ENCODE measurements around the gene ZNF516. TPM values are rescaled to one million over a fixed set of nuclear protein-coding genes. Genes with fewer than 3 reads are reported as not detected.
A peak's percentile ranks its signal among the peaks of the same experiment; 100 is the strongest.

The ZNF516 gene
- polyA plus RNA-seq, 3 donors: 5.0 to 41.9 (median 8.6) TPM

DNA sequence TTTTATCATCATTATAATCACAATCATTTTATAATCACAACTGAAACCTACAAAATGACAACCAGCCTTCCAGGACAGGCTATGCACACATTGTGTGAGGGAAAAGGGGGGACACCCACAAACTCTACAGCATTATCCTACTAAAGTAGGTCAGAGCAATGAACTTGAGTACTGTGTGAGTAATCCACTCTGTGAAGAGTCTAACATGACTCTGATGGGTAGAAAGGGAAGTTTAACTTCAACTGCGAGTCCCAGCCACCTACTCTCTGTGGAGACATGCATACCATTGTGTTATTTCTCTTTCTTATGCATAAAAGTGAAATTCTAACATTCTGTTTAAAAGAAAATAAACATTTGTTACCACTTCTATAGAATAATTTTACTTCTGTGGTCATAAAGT lies 177.9 kb downstream of the ZNF516 start:
- Histone ChIP-seq H4K20me1 (ENCODE audit: insufficient read depth, low read length) (no peaks in the 10 kb centered on the region), H3K9me3 (replicated peaks in 1 of 2; ENCODE audit: control insufficient read depth in 1 of 2, insufficient read depth in 1 of 2, low read length in 2 of 2) (no peaks in the 10 kb centered on the region), H3K4me2 (replicated peaks; ENCODE audit: extremely low read depth, low read length, poor library complexity, severe bottlenecking) (no peak overlapping the region), H3K79me2 (ENCODE audit: insufficient read depth, low read length) (no peaks in the 10 kb centered on the region), H3K4me3 (replicated peaks in 1 of 3; ENCODE audit: low read depth in 2 of 3, low read length in 3 of 3) (no peak overlapping the region), H3K36me3 (replicated peaks in 1 of 2; ENCODE audit: control insufficient read depth in 1 of 2, insufficient read depth in 2 of 2, low read length in 2 of 2) (no peaks in the 10 kb centered on the region), H3K27me3 (ENCODE audit: control insufficient read depth in 2 of 2, insufficient read depth in 2 of 2, low read length in 2 of 2) (peaks cover 0 to 4% of the 10 kb centered on the region in 2 donors), H3K27ac (ENCODE audit: low read depth in 1 of 2, low read length in 2 of 2) (no peak overlapping the region), H3K9ac (ENCODE audit: insufficient read depth, low read length, poor library complexity, severe bottlenecking) (no peak overlapping the region), H2AFZ (ENCODE audit: insufficient read depth, low read depth, low read length, poor library complexity, severe bottlenecking) (no peak overlapping the region), H3K4me1 (ENCODE audit: control insufficient read depth in 1 of 2, insufficient read depth in 2 of 2, low read length in 2 of 2) (no peaks in the 10 kb centered on the region)
- H3K4me3 Mint-ChIP-seq: no peak overlapping the region
- WGBS (ENCODE audit: insufficient coverage): no CpG with 5 or more reads among the region's 1 CpG
- no peak for DNase-seq
- intact Hi-C loops (cut with micrococcal nuclease): no loop called here
- H3K27me3 Mint-ChIP-seq (ENCODE audit: low read depth in 3 of 3): peaks cover 6 to 7% (median 6%) of the 10 kb centered on the region in 3 donors
- TF ChIP-seq, protein P1, sequence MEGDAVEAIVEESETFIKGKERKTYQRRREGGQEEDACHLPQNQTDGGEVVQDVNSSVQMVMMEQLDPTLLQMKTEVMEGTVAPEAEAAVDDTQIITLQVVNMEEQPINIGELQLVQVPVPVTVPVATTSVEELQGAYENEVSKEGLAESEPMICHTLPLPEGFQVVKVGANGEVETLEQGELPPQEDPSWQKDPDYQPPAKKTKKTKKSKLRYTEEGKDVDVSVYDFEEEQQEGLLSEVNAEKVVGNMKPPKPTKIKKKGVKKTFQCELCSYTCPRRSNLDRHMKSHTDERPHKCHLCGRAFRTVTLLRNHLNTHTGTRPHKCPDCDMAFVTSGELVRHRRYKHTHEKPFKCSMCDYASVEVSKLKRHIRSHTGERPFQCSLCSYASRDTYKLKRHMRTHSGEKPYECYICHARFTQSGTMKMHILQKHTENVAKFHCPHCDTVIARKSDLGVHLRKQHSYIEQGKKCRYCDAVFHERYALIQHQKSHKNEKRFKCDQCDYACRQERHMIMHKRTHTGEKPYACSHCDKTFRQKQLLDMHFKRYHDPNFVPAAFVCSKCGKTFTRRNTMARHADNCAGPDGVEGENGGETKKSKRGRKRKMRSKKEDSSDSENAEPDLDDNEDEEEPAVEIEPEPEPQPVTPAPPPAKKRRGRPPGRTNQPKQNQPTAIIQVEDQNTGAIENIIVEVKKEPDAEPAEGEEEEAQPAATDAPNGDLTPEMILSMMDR (IDR thresholded peaks at IDR 0.05): no peak
- H3K9me3 Mint-ChIP-seq: no peaks in the 10 kb centered on the region
- no peak overlapping the region for H3K27ac Mint-ChIP-seq
- no peaks in the 10 kb centered on the region for H3K4me1 Mint-ChIP-seq
- no peaks in the 10 kb centered on the region for H3K36me3 Mint-ChIP-seq

DNA sequence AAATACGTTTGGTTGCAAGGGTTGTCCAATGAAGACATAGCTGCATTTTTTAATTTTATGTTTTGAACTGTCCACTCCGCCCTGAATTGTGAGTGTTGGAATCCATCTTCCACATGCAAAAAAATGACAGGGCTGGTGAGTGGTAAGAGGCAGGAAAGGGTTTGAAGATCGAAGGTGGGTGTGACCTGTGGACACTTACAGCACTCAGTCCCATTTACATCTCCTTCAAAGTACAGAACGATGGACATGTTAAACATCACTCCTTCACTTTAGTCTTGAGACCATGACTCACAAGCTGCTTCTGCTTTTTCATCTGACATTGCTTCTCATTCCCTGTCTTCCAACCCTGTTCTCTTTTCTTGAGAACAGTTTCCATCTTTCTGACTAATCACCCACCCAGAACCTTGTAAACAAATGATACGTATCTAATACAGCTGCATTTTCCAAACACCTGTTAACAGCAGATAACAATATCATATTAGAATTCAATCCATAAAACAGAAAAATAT lies 179.3 kb downstream of the ZNF516 start:
- H4K20me1 ChIP-seq (ENCODE audit: insufficient read depth, low read length): no peaks in the 10 kb centered on the region

More for the DNA sequence above, 179.3 kb downstream of the ZNF516 start:
- WGBS (ENCODE audit: insufficient coverage): 6% methylated on average over 2 of the region's 5 CpGs
- Mint-ChIP-seq H3K36me3 (no peaks in the 10 kb centered on the region), H3K4me3 (no peak overlapping the region), H3K27me3 (ENCODE audit: low read depth in 3 of 3) (peaks cover 5 to 7% (median 6%) of the 10 kb centered on the region in 3 donors), H3K9me3 (peaks cover 0 to 2% (median 0%) of the 10 kb centered on the region in 7 donors), H3K27ac (no peak overlapping the region), H3K4me1 (no peaks in the 10 kb centered on the region)
- no peak overlapping the region for H3K4me3 ChIP-seq (replicated peaks in 1 of 3; ENCODE audit: low read depth in 2 of 3, low read length in 3 of 3)
- H3K9me3 ChIP-seq (replicated peaks in 1 of 2; ENCODE audit: control insufficient read depth in 1 of 2, insufficient read depth in 1 of 2, low read length in 2 of 2): no peaks in the 10 kb centered on the region
- no peaks in the 10 kb centered on the region for H3K36me3 ChIP-seq (replicated peaks in 1 of 2; ENCODE audit: control insufficient read depth in 1 of 2, insufficient read depth in 2 of 2, low read length in 2 of 2)
- H3K4me2 ChIP-seq (replicated peaks; ENCODE audit: extremely low read depth, low read length, poor library complexity, severe bottlenecking): no peak overlapping the region
- peaks cover 0 to 4% of the 10 kb centered on the region in 2 donors for H3K27me3 ChIP-seq (ENCODE audit: control insufficient read depth in 2 of 2, insufficient read depth in 2 of 2, low read length in 2 of 2)
- no peaks in the 10 kb centered on the region for H3K4me1 ChIP-seq (ENCODE audit: control insufficient read depth in 1 of 2, insufficient read depth in 2 of 2, low read length in 2 of 2)
- H3K79me2 ChIP-seq (ENCODE audit: insufficient read depth, low read length): no peaks in the 10 kb centered on the region
- H2AFZ ChIP-seq (ENCODE audit: insufficient read depth, low read depth, low read length, poor library complexity, severe bottlenecking): no peak overlapping the region
- TF ChIP-seq, protein P1 (IDR thresholded peaks at IDR 0.05): no peak
- H3K27ac ChIP-seq (ENCODE audit: low read depth in 1 of 2, low read length in 2 of 2): no peak overlapping the region
- H3K9ac ChIP-seq (ENCODE audit: insufficient read depth, low read length, poor library complexity, severe bottlenecking): no peak overlapping the region
- intact Hi-C loops (cut with micrococcal nuclease): no loop called here
- peak in 2 of 3 donors; percentile 3 to 32 for DNase-seq
